GM12873 (cell line): ENCODE measurements around the gene HES2.

Source experiments
- CTCF ChIP-seq: IDR thresholded peaks from 2 replicates; pipeline ENCODE4 v1.5.1; 2012; ENCODE audit warnings: low read depth, mild to moderate bottlenecking, moderate library complexity, low read length, control low read depth; ENCODE audit not compliant: insufficient read depth; ENCODE audit errors: missing control alignments

Gene HES2

DNA sequence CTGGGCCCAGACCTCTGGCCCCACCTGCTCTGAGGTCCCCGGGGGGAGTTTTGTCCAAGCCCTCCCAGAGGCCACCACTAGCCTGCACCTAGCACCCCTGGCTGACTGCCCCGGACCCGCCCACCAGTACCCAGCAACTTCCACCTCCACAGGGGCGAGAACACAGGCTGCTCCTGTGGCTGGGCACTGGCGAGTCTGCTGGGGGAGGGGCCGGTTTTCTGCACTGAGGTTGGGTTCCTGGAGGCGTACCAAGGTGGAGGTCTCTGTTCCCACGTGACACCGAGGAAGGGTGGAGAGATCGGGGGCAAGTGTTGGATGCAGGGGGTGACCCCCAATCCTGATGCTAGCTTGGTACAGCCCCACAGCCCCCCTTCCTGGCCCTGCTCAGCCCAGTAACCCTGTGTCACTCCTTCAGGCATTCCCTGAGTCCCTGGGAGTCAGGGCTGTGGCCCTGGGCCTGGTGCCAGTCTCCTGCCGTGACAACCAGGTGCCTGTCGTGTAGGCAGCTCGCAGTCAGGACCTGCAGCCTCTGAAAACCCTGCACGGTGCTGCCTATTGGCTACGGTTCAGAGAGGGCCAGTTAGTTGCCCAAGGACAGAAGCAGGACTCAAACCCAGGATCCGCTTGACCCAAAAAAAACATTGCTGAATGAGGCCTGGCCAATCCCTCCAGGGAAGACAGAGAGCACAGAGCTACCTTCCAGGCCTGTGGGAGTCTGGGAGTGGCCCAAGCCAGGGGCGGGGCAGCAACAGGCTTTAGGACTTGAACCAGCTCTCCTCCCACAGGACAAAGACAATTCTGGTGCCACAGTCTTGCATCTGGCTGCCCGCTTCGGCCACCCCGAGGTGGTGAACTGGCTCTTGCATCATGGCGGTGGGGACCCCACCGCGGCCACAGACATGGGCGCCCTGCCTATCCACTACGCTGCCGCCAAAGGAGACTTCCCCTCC lies 8.0 kb upstream of the HES2 start:
- no peak for TF ChIP-seq CTCF

DNA sequence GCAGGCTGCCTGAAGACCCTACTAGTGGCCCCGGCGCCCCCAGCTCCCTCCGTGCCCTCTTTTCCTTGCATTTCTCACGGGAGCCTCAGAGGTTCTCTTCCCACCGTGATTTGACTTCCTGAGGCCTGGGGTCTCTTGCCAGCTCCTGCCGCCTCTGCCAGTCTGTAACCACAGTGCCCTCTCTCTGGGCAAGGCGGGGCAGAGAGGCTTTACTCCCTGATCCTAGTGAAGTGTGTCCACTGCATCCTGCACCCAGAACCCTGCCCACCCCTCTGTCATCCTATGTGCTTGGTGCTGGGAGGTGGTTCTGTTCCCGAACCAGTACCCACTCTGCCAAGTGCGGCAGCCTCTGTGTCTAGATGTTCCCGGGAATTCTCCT lies 7.2 kb upstream of the HES2 start:
- TF ChIP-seq CTCF, result no peak

DNA sequence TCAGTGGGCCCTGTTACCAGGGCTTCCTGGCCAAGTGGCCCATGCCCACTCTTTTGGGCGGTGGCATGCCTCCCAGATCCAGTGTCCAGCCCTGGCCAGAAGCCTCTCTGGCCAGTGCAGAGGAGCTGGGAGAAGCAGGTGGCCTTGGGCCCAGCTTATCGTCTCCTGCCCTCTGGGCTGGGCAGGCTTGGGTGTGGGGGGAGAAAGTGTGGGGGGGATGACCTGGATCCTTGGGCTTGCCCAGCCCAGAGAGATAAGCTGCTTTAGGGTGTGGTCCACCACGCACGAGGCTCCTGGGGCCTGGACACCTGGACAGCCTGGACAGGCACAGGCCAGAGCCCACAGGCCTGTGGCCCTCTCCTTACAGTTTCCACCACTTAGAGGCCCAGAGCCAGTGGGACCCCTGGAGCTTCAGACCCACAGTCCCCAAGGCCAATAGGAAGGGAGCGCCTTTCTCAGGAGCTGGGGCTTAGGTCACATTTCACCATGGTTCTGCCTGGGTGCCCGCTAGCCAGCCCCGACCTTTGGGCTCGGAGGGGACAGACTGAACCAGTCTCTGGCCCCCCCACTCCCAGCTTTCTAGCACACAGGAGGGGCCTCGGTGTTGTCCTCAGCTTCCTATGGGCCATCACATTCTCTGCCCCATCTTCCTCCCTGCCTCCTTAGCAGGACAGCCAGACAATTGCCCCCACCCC lies 6.7 kb upstream of the HES2 start:
- TF ChIP-seq CTCF, result no peak

- no peak for TF ChIP-seq CTCF
Observed at GRCh38 chr1:6425658-6426057, 5.9 kb upstream of the HES2 start.

DNA sequence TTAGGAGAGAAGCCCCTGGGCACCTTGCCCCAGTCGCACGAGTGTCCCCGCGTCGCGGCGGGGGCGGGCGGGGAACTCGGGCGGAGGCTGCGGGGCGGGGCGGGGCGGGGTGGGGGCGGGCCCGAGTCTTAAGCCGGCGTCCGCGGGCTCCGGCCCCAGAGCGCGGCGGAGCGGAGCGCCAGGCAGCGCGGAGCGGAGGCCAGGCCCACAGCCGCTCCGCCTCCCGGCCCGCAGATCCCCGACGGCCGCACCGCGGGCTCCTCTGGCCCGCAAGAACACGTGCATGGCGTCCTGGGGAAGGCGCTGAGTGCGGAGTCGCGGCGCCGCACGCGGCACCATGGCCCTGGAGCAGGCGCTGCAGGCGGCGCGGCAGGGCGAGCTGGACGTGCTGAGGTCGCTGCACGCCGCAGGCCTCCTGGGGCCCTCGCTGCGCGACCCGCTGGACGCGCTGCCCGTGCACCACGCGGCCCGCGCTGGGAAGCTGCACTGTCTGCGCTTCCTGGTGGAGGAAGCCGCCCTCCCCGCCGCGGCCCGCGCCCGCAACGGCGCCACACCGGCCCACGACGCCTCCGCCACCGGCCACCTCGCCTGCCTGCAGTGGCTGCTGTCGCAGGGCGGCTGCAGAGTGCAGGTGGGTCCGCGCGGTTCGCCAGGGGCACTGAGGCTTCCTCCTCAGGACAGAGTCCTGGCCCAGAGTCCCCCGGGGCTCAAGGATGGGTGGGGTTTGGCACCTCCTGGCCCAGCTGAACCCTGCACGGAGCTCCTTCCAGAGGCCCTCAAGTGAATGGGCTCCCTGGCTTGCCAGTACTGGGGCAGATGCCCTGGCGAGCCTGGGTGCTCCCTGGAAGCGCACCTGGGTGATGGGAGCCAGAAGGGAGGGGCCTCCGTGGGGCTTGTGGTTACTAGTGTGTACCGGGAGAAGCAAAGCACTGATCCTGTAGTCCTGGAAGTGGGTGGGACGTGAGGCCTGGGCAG lies 5.2 kb upstream of the HES2 start, which contains the start of gene ESPN:
TSS of gene ESPN (plus strand) at position 158 of the 975 bp plus-strand sequence. CDS start at position 338, 180 bp downstream.
- no peak for TF ChIP-seq CTCF

DNA sequence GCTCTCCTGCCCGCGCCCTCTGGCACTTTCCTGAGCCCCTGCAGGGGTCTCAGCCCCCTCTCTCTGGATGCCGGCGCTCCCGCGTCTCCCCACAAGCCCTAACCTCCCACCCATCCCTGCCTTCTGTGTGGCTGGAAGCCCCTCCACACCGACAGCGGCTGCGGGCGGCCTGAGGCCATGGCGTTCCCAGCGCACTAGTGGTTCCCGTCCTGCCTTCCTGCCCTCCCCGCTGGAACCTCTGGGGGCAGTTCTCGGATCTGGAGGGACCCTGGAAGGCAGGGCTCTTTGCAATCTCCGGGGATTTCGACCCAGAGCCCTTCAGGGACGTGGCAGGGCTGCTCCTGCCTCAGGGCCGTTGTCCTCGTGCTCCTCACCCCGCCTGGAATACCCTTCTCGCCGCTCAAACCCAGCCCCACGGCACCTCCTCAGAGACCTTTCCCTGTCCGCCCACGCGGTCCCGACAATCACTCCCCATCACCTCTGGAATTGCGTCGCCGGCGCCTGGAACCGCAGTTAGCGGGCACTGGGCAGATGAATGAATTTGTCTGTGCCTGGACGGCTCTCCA lies 4.4 kb upstream of the HES2 start:
- no peak for TF ChIP-seq CTCF
